ENCODE measurements around the gene TAC4. TPM values are rescaled to one million over a fixed set of nuclear protein-coding genes. Genes with fewer than 3 reads are reported as not detected.

Gene TAC4
- total RNA-seq, 1 experiment from 2014 or later: not detected

- Mint-ChIP-seq H3K36me3 (ENCODE audit: insufficient read depth, unreplicated experiment) (peaks cover 19% of the 10 kb centered on the region), H3K27me3 (ENCODE audit: unreplicated experiment) (peaks cover 66% of the 10 kb centered on the region), H3K4me1 (ENCODE audit: low read depth, unreplicated experiment) (no peaks in the 10 kb centered on the region), H3K27ac (ENCODE audit: unreplicated experiment) (no peak overlapping the region), H3K4me3 (ENCODE audit: low read depth, unreplicated experiment) (no peak overlapping the region), H3K9me3 (ENCODE audit: low read depth, unreplicated experiment) (no peaks in the 10 kb centered on the region)
- CTCF ChIA-PET: interaction anchor here (0.9 kb wide), 1 partner anchor 89 kb away, joined by 3 read pairs; the partner anchor contains the start of gene FAM117A
- no peak for DNase-seq
- TF ChIP-seq CTCF (IDR thresholded peaks at IDR 0.05; ENCODE audit: unreplicated experiment): no peak
- BruUV-seq (replicated peaks): no TSS peak
- intact Hi-C loops (cut with micrococcal nuclease; ENCODE audit: unreplicated experiment): loop anchor here (5.0 kb wide), 2 partner anchors 146 to 286 kb away; partner anchors contain the start of gene SLC35B1
Measured at GRCh38 chr17:49853470-49854015, 5.7 kb upstream of the TAC4 start.

DNA sequence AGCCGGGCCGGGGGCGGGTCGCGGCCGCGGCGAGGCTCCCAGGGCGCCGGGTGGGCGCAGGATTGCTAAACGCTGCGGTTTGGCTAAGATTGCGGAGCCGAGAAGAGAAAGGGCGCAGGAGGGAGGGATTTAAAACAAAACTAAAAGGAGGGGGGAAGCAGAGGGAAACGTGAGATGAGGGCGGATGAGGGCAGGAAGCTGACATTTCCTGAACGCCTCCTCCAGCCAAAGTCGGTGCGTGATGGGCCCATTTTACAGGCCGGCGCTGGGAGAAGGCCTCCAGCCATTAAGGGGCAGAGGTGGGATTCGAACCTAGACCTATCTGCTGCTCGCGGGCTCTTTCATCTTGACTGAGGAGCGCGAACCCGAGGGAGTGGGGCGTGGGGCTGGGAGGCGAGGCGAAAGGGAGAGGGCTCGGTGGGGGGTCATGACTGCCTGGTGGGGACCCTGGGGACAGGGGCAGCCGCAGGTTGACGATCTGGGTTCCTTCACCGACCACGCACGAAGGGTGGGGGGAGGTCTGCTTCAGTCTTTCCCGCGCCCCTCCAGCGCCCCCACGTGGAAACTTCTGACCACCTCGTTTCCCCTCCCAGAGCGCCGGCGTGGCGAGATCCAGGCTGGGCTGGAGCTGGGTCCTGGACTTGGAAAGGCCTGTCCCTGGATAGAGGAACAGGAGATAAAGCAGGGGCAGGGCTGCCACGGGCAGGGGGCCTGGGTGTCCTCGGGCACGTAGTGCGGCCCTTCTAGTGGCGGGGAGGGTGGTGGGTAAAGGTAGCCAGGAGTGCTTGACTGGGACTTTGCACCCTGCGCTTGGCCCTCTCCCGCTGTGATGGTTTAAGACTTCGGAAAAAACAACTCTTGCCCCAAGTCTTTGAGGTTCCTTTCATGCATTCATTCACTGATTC lies 3.8 kb upstream of the TAC4 start:
- no peaks in the 10 kb centered on the region for H3K9me3 Mint-ChIP-seq (ENCODE audit: low read depth, unreplicated experiment)
- H3K27me3 Mint-ChIP-seq (ENCODE audit: unreplicated experiment): peaks cover 59% of the 10 kb centered on the region
- H3K4me1 Mint-ChIP-seq (ENCODE audit: low read depth, unreplicated experiment): no peaks in the 10 kb centered on the region
- CTCF ChIA-PET: interaction anchor here (0.5 to 1.8 kb wide), 7 partner anchors 8 to 511 kb away, joined by 3 to 6 read pairs (median 5); partner anchors contain the start of gene SLC35B1
- peaks cover 19% of the 10 kb centered on the region for H3K36me3 Mint-ChIP-seq (ENCODE audit: insufficient read depth, unreplicated experiment)
- TF ChIP-seq CTCF (IDR thresholded peaks at IDR 0.05; ENCODE audit: unreplicated experiment): peak; percentile 94
- peak; percentile 91 for DNase-seq
- intact Hi-C loops (cut with micrococcal nuclease; ENCODE audit: unreplicated experiment): loop anchor here (5.0 kb wide), 2 partner anchors 144 to 284 kb away; partner anchors contain the start of gene SLC35B1
- H3K27ac Mint-ChIP-seq (ENCODE audit: unreplicated experiment): no peak overlapping the region
- H3K4me3 Mint-ChIP-seq (ENCODE audit: low read depth, unreplicated experiment): peak overlapping the region; percentile 68
- BruUV-seq (replicated peaks): no TSS peak

DNA sequence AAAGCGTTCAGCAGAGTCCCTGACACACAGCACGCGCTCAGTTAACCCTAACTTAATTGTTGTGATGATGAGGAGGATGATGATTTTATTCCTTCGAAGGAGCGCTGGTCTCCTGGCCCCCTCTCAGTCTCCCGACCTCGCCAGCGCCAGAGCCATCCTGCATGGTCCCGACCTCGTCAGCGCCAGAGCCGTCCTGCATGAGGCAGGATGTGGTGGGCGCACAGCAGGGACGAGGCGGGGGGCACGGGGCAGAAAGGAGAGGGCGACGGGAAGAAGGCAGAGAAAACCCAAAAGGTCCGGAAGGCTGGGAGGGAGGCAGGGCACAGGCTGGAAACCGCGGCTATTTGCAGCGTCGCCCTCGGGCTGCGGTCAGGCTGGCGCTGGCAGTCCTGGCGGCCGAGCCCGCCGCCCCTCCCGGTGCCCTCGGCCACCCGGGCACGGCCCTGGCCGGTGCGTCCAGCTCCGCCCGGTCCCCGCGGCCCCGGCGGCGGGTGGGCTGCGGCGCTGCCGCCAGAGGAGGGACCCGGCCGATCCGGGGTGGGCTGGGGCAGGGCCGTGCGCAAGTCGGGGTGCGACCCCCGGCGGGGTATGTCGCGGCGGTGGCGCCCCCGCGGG lies 3.0 kb upstream of the TAC4 start:
- DNase-seq: peak; percentile 39
- H3K4me3 Mint-ChIP-seq (ENCODE audit: low read depth, unreplicated experiment): peak overlapping the region; percentile 68
- H3K4me1 Mint-ChIP-seq (ENCODE audit: low read depth, unreplicated experiment): no peaks in the 10 kb centered on the region
- no peaks in the 10 kb centered on the region for H3K9me3 Mint-ChIP-seq (ENCODE audit: low read depth, unreplicated experiment)
- TF ChIP-seq CTCF (IDR thresholded peaks at IDR 0.05; ENCODE audit: unreplicated experiment): no peak
- intact Hi-C loops (cut with micrococcal nuclease; ENCODE audit: unreplicated experiment): loop anchor here (5.0 kb wide), 2 partner anchors 144 to 284 kb away; partner anchors contain the start of gene SLC35B1
- peaks cover 19% of the 10 kb centered on the region for H3K36me3 Mint-ChIP-seq (ENCODE audit: insufficient read depth, unreplicated experiment)
- peaks cover 55% of the 10 kb centered on the region for H3K27me3 Mint-ChIP-seq (ENCODE audit: unreplicated experiment)
- no TSS peak for BruUV-seq (replicated peaks)
- CTCF ChIA-PET: interaction anchor here (0.6 to 1.8 kb wide), 2 partner anchors 147 to 290 kb away, joined by 3 to 6 read pairs; no protein-coding TSS in a partner anchor
- peak overlapping the region; percentile 66 for H3K27ac Mint-ChIP-seq (ENCODE audit: unreplicated experiment)

DNA sequence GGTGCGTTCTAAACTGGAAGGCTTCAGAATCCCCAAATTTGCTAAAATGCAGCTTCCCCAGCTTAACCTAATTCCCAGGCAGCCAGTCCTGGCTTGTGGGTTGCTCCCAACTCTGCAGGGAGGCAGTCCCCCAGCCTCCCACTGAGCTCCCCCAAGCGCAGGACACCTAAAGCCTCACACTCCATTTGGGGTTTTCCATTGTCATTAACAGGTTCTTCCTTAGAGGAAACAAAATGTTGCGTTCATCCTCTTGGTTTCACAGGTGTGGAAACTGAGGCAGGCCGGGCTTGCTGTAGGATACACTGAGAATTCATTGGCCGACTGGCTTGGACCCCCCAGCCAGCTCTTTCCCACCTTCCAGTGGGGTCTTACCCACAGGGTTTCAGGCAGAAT lies 2.3 kb upstream of the TAC4 start:
- H3K27me3 Mint-ChIP-seq (ENCODE audit: unreplicated experiment): peaks cover 48% of the 10 kb centered on the region
- no peaks in the 10 kb centered on the region for H3K4me1 Mint-ChIP-seq (ENCODE audit: low read depth, unreplicated experiment)
- TF ChIP-seq CTCF (IDR thresholded peaks at IDR 0.05; ENCODE audit: unreplicated experiment): no peak
- peaks cover 19% of the 10 kb centered on the region for H3K36me3 Mint-ChIP-seq (ENCODE audit: insufficient read depth, unreplicated experiment)
- intact Hi-C loops (cut with micrococcal nuclease; ENCODE audit: unreplicated experiment): loop anchor here (5.0 kb wide), 2 partner anchors 143 to 283 kb away; partner anchors contain the start of gene SLC35B1
- CTCF ChIA-PET: interaction anchor here (0.6 to 1.0 kb wide), 2 partner anchors 33 to 146 kb away, joined by 3 to 4 read pairs; no protein-coding TSS in a partner anchor
- no peak for DNase-seq
- peak overlapping the region; percentile 66 for H3K27ac Mint-ChIP-seq (ENCODE audit: unreplicated experiment)
- peak overlapping the region; percentile 68 for H3K4me3 Mint-ChIP-seq (ENCODE audit: low read depth, unreplicated experiment)
- no peaks in the 10 kb centered on the region for H3K9me3 Mint-ChIP-seq (ENCODE audit: low read depth, unreplicated experiment)
- no TSS peak for BruUV-seq (replicated peaks)
